IMR-90 (cell line): ENCODE results near the gene RPS3A.

Experiments
- CTCF ChIP-seq: conservative IDR thresholded peaks from 2 replicates; pipeline ENCODE4 v1.5.1; 2012; ENCODE audit warnings: mild to moderate bottlenecking, low read depth, low read length, improper control_type of control experiment
- FOS ChIP-seq: fragments of 150-350 bp; IDR thresholded peaks from 2 replicates; pipeline ENCODE4 v1.6.1; 2016; ENCODE audit warnings: low read depth, low read length
- MAFK ChIP-seq: IDR thresholded peaks from 2 replicates; pipeline ENCODE4 v1.6.1; 2012; ENCODE audit warnings: low read depth, low read length, improper control_type of control experiment
- POLR2A ChIP-seq: IDR thresholded peaks from 2 replicates; pipeline ENCODE4 v1.6.1; 2012; ENCODE audit warnings: mild to moderate bottlenecking, low read depth, low read length
- RAD21 ChIP-seq: IDR thresholded peaks from 2 replicates; pipeline ENCODE4 v1.6.1; 2012; ENCODE audit warnings: low read length, improper control_type of control experiment
- RCOR1 ChIP-seq: IDR thresholded peaks from 2 replicates; pipeline ENCODE4 v1.6.1; 2012; ENCODE audit warnings: mild to moderate bottlenecking, low read length, improper control_type of control experiment; ENCODE audit not compliant: insufficient replicate concordance

GRCh38 chr4:151144329-151145072 lies 45.1 kb downstream of the RPS3A start:
- TF ChIP-seq POLR2A (no peak), CTCF (no peak), RAD21 (no peak), MAFK (no peak), RCOR1 (no peak), FOS (no peak)
